A673 (cell line): Measurements from ENCODE around the gene NOS3.

Experiments used
- EZH2 ChIP-seq: fragments of 200-600 bp; sonication (generic); IDR thresholded peaks from 2 replicates; pipeline ENCODE4 v1.6.1; 2017; ENCODE audit warnings: borderline replicate concordance, low read depth, mild to moderate bottlenecking, mixed read lengths, antibody characterized with exemption, low read length; ENCODE audit not compliant: poor library complexity, severe bottlenecking
- TF ChIP-seq, protein P1 (sequence below): fragments of 300-800, 200-600 bp; sonication (generic); conservative IDR thresholded peaks from 2 replicates; pipeline ENCODE4 v1.5.1; 2017; ENCODE audit warnings: low read depth, mild to moderate bottlenecking, antibody characterized with exemption, low read length, moderate library complexity, mixed read lengths

DNA sequence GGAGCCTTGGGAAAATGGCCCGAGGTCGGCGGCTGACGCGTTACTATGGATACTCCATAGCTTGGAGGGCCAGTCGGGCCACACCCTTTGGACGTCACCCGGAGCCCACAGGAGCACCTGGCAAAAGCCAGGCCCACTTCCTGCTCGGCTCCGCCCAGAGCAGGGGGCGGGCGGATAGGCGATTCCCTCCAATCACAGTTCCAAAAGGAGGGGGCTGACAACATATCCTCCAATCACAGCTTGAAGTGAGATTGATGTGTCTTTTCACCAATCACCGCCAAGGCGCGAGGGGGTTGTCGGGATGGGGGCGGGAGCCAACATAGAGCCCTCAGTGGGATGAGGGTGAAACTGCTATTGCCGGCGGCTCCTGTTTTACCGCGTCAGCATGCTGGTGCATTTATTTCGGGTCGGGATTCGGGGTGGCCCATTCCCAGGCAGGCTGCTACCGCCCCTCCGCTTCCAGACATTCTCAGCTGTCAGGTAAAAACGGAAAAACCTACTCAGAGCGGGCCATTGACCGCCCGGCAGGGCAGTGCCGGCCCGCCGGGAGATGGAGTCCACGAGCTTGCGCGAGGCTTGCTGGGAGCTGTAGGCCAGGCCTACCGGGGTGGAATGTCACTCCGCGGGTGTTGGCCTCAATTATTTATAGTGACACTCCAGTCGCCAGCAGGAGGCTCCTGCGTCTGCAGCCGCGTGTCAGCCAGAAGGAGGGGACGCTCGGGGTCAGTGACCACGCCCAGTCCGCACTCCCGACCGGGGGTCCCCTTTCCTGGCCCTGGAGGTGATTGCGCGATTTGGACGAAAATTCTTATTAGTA is 37.5 kb downstream of the NOS3 start, which contains the start of gene ABCB8:
- TF ChIP-seq, protein P1, sequence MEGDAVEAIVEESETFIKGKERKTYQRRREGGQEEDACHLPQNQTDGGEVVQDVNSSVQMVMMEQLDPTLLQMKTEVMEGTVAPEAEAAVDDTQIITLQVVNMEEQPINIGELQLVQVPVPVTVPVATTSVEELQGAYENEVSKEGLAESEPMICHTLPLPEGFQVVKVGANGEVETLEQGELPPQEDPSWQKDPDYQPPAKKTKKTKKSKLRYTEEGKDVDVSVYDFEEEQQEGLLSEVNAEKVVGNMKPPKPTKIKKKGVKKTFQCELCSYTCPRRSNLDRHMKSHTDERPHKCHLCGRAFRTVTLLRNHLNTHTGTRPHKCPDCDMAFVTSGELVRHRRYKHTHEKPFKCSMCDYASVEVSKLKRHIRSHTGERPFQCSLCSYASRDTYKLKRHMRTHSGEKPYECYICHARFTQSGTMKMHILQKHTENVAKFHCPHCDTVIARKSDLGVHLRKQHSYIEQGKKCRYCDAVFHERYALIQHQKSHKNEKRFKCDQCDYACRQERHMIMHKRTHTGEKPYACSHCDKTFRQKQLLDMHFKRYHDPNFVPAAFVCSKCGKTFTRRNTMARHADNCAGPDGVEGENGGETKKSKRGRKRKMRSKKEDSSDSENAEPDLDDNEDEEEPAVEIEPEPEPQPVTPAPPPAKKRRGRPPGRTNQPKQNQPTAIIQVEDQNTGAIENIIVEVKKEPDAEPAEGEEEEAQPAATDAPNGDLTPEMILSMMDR: peak; percentile 43
- no peak for TF ChIP-seq EZH2
